Measurements from ENCODE around the gene ADARB2. TPM values are rescaled to one million over a fixed set of nuclear protein-coding genes. Genes with fewer than 3 reads are reported as not detected.

ADARB2 gene
- total RNA-seq, 4 donors from 2014 or later = 2.0 to 9.9 (median 5.1) TPM

DNA sequence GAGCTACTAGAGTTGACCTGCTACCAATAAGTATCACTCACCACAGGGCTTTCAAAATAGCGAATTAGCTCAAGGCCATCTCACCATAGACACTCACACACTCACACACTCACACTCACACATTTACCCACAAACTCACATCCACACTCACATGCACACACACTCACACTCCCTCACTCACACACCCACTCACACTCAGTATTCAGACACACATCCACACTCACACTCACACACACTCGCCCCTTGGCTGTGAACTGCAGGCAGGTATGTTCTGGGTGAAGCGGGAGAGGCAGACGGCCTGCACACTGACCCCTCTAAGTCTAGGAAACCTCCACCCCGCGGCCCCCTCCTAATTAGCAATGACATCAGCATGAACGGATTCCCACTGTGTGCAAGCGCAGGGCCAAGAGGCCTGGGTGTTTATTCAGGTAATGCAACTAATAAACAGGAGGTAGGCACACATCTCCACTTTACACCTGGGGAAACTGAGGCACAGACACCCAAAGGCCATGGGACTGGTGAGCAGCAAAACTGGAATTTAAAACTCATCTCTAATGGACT, 94.6 kb downstream of the ADARB2 start:
- no peaks in the 10 kb centered on the region for H3K4me1 ChIP-seq
- TF ChIP-seq, protein P1, sequence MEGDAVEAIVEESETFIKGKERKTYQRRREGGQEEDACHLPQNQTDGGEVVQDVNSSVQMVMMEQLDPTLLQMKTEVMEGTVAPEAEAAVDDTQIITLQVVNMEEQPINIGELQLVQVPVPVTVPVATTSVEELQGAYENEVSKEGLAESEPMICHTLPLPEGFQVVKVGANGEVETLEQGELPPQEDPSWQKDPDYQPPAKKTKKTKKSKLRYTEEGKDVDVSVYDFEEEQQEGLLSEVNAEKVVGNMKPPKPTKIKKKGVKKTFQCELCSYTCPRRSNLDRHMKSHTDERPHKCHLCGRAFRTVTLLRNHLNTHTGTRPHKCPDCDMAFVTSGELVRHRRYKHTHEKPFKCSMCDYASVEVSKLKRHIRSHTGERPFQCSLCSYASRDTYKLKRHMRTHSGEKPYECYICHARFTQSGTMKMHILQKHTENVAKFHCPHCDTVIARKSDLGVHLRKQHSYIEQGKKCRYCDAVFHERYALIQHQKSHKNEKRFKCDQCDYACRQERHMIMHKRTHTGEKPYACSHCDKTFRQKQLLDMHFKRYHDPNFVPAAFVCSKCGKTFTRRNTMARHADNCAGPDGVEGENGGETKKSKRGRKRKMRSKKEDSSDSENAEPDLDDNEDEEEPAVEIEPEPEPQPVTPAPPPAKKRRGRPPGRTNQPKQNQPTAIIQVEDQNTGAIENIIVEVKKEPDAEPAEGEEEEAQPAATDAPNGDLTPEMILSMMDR (IDR thresholded peaks at IDR 0.05) = no peak
- TF ChIP-seq POLR2A (IDR thresholded peaks at IDR 0.05) = no peak
- H3K27me3 ChIP-seq = no peaks in the 10 kb centered on the region
- no peak overlapping the region for H3K4me3 ChIP-seq
- no peak overlapping the region for H3K27ac ChIP-seq
- no peaks in the 10 kb centered on the region for H3K9me3 ChIP-seq
- no peak for DNase-seq
- no peaks in the 10 kb centered on the region for H3K36me3 ChIP-seq

DNA sequence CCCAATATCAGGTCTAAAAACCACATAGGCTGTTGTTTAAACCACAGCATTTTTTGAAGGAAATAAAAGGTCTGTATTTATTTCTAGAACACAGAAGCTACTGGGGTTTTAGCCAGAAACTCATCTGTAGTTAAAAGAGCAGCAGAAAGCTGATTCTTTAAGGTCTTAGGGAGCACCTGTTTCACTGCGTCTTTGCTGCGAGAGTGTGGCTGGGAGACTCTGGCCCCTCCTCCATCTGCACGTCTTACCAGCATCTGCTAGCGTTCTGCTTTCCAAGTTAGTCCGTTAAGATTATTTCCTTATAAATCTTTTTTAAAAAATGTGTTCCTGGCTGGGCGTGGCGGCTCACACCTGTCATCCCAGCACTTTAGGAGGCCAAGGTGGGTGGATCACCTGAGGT, 95.9 kb downstream of the ADARB2 start:
- TF ChIP-seq, protein P1 (IDR thresholded peaks at IDR 0.05) = no peak
- no peak for TF ChIP-seq POLR2A (IDR thresholded peaks at IDR 0.05)
- Histone ChIP-seq H3K4me1 (no peaks in the 10 kb centered on the region), H3K4me3 (no peak overlapping the region), H3K36me3 (no peaks in the 10 kb centered on the region), H3K27ac (no peak overlapping the region), H3K9me3 (no peaks in the 10 kb centered on the region), H3K27me3 (no peaks in the 10 kb centered on the region)
- no peak for DNase-seq

DNA sequence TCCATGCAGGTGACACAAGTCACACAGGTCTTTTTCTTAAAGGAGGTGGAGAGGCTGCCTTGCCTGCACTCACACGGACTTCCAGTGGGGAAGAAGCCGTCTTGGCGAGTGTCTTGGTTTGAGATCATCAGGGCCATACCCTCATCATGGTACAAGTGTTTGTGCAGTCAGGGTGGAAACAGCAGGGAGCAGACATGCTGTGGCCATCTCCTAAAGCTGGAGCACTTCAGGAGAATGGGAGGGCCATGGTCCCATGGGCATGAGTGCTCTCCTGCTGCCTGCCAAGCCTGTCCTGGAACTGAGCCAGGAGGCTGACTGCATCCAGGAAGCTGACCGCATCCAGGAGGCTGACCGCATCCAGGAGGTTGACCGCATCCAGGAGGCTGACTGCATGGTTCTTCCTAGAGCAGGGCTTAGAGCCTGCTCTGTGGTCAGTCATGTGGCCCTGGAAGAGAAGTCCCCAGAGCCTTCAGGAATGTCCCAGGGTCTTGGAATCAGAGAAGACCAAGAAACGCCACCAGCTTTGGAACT, 98.4 kb downstream of the ADARB2 start:
- no peak for TF ChIP-seq POLR2A (IDR thresholded peaks at IDR 0.05)
- TF ChIP-seq, protein P1 (IDR thresholded peaks at IDR 0.05) = no peak
- Histone ChIP-seq H3K4me1 (no peaks in the 10 kb centered on the region), H3K36me3 (no peaks in the 10 kb centered on the region), H3K9me3 (no peaks in the 10 kb centered on the region), H3K27ac (no peak overlapping the region), H3K4me3 (no peak overlapping the region), H3K27me3 (no peaks in the 10 kb centered on the region)
- no peak for DNase-seq

DNA sequence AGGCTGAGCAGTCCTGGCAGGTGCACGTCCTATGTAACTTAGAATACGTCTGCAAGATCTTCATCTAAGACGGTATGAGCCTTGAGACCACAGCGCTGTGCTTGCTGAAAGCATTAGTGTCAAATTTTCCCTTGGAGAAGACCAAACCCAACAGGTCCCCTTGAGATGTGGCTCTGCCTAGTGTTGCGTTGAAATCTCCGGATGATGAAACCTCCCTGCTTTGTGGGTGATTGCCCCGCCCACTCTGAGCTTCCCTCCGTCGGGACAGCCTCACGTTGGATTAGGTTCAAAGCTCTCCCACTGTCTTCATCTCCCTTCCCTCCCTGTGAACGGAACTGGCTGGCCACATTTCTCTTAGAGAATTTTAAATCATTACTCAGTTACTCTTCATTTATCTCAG, 102.0 kb downstream of the ADARB2 start:
- no peaks in the 10 kb centered on the region for H3K9me3 ChIP-seq
- H3K4me1 ChIP-seq = no peaks in the 10 kb centered on the region
- H3K36me3 ChIP-seq = no peaks in the 10 kb centered on the region
- H3K4me3 ChIP-seq = no peak overlapping the region
- H3K27me3 ChIP-seq = no peaks in the 10 kb centered on the region
- TF ChIP-seq POLR2A (IDR thresholded peaks at IDR 0.05) = no peak
- TF ChIP-seq, protein P1 (IDR thresholded peaks at IDR 0.05) = no peak
- H3K27ac ChIP-seq = no peak overlapping the region
- DNase-seq = no peak

DNA sequence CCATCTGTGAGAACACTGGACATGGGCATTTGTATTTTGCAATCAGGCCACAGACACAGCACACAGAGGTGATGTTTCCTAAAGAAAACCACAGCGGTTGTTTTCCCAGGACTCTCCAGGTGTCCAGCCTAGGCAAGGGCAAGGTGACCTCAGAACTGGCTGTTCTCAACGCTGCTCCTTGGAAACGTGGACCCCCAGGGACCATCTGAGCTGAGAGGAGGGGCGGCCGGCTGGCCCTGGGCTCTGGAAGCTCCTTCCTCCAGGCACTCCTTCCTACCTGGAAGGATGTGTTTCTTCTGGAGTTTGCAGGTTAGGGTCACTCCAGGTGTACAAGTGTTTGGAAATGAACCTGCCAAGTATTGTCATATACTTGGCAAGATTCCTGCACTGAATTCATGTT, 103.1 kb downstream of the ADARB2 start:
- Histone ChIP-seq H3K4me1 (no peaks in the 10 kb centered on the region), H3K27me3 (no peaks in the 10 kb centered on the region), H3K9me3 (no peaks in the 10 kb centered on the region), H3K4me3 (no peak overlapping the region), H3K27ac (no peak overlapping the region), H3K36me3 (no peaks in the 10 kb centered on the region)
- DNase-seq = no peak
- TF ChIP-seq, protein P1 (IDR thresholded peaks at IDR 0.05) = no peak

DNA sequence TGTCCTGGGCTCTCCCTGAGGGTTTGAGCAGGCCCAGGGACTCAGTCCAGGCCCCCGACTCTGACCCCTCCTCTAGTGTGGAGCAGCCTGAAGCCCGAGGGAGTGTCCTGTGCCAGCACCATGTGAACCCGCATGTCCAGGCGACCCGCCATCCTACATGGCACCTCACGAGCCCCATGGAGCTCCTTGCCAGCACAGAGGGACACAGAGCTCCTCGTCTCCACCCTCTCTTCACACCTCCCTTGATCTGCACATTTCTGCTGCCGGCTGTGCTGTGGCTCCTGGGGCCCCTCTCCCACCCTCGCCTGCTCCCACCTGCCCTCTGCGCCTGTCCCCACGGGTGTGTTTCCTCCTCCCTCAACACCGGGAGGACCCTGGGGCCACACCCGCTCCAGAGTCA, 103.5 kb downstream of the ADARB2 start:
- Histone ChIP-seq H3K27me3 (no peaks in the 10 kb centered on the region), H3K4me1 (no peaks in the 10 kb centered on the region), H3K4me3 (no peak overlapping the region), H3K27ac (no peak overlapping the region), H3K9me3 (no peaks in the 10 kb centered on the region), H3K36me3 (no peaks in the 10 kb centered on the region)
- no peak for TF ChIP-seq POLR2A (IDR thresholded peaks at IDR 0.05)
- TF ChIP-seq, protein P1 (IDR thresholded peaks at IDR 0.05) = no peak
- DNase-seq = no peak

All from Peyer's patch (tissue), 4 donors.